Gastrocnemius medialis (tissue), 4 donors: ENCODE data around the gene EXOC3L4.

Experiments
- POLR2A ChIP-seq, 2 donors: fragments of 450-650 bp; IDR thresholded peaks; one replicate each; pipeline ENCODE4 v1.6.1; 2017; ENCODE audit warnings: antibody characterized with exemption in 2 of 2, mild to moderate bottlenecking in 2 of 2, moderate library complexity in 2 of 2
- TF ChIP-seq, protein P1 (sequence below), 5 experiments: fragments of 450-650 bp in 3 of 5; fragments of 200-600 bp in 2 of 5; sonication (generic) in 2 of 5; IDR thresholded peaks in 4 of 5; conservative IDR thresholded peaks in 1 of 5; 1 replicate in 4 of 5; 2 replicates in 1 of 5; pipeline ENCODE4 v1.5.1; 2016 to 2019; ENCODE audit warnings: antibody characterized with exemption in 5 of 5, mild to moderate bottlenecking in 3 of 5, moderate library complexity in 3 of 5

DNA sequence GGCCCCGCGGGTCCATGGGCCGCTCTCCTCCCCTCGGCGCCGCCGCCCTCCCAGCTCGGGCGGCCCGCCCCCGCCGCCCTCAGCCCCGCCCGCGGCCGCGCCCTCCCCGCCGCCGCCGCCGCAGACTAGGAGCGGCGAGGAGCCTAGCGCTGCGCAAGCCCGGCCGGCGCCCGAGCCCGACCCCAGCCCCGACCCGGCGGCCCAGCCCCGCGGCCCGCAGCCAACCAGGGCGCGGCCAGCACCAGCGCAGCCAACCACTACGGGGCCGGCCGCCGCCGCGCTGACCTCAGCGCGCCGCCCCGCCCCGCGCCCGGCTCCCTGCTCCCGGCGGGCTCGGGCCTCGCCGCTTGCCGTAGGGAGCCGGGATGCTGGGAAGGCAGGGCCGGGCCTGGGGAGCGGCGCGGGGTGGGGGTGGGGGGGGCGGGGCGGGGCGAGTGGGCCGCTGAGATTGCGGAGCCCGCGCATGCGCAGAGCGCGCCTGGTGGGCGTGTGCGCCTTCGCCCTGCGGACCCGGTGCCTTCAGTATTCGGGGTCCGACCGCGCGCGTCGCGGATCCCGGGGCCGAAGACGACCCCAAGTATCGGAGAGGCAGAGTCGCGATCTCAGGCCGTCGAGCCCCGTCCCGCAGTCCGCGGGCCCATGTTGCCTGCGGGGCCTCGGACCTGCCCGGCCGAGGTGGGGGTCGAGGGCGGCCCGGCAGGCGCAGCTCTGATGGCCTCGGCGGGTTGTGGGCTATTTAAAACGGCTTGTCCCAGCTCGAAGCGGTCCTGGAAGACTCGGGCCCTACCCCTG lies 37.0 kb upstream of the EXOC3L4 start, which contains the start of gene CDC42BPB:
- TF ChIP-seq, protein P1, sequence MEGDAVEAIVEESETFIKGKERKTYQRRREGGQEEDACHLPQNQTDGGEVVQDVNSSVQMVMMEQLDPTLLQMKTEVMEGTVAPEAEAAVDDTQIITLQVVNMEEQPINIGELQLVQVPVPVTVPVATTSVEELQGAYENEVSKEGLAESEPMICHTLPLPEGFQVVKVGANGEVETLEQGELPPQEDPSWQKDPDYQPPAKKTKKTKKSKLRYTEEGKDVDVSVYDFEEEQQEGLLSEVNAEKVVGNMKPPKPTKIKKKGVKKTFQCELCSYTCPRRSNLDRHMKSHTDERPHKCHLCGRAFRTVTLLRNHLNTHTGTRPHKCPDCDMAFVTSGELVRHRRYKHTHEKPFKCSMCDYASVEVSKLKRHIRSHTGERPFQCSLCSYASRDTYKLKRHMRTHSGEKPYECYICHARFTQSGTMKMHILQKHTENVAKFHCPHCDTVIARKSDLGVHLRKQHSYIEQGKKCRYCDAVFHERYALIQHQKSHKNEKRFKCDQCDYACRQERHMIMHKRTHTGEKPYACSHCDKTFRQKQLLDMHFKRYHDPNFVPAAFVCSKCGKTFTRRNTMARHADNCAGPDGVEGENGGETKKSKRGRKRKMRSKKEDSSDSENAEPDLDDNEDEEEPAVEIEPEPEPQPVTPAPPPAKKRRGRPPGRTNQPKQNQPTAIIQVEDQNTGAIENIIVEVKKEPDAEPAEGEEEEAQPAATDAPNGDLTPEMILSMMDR (IDR thresholded peaks at IDR 0.05 in 4 of 5, conservative IDR thresholded peaks at IDR 0.05 in 1 of 5) = no peak
- TF ChIP-seq POLR2A (IDR thresholded peaks at IDR 0.05) = peak; percentile 26 to 53
